HG03442 (cell line): ENCODE results near the gene ZDHHC5.

Experiments used
- ATAC-seq: cut with Tn5 transposase; IDR thresholded peaks from one replicate; pipeline ENCODE4 v1.9.1; 2021; ENCODE audit warnings: mild to moderate bottlenecking, moderate library complexity; ENCODE audit not compliant: unreplicated experiment

The ZDHHC5 gene, protein sequence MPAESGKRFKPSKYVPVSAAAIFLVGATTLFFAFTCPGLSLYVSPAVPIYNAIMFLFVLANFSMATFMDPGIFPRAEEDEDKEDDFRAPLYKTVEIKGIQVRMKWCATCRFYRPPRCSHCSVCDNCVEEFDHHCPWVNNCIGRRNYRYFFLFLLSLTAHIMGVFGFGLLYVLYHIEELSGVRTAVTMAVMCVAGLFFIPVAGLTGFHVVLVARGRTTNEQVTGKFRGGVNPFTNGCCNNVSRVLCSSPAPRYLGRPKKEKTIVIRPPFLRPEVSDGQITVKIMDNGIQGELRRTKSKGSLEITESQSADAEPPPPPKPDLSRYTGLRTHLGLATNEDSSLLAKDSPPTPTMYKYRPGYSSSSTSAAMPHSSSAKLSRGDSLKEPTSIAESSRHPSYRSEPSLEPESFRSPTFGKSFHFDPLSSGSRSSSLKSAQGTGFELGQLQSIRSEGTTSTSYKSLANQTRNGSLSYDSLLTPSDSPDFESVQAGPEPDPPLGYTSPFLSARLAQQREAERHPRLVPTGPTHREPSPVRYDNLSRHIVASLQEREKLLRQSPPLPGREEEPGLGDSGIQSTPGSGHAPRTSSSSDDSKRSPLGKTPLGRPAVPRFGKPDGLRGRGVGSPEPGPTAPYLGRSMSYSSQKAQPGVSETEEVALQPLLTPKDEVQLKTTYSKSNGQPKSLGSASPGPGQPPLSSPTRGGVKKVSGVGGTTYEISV

DNA sequence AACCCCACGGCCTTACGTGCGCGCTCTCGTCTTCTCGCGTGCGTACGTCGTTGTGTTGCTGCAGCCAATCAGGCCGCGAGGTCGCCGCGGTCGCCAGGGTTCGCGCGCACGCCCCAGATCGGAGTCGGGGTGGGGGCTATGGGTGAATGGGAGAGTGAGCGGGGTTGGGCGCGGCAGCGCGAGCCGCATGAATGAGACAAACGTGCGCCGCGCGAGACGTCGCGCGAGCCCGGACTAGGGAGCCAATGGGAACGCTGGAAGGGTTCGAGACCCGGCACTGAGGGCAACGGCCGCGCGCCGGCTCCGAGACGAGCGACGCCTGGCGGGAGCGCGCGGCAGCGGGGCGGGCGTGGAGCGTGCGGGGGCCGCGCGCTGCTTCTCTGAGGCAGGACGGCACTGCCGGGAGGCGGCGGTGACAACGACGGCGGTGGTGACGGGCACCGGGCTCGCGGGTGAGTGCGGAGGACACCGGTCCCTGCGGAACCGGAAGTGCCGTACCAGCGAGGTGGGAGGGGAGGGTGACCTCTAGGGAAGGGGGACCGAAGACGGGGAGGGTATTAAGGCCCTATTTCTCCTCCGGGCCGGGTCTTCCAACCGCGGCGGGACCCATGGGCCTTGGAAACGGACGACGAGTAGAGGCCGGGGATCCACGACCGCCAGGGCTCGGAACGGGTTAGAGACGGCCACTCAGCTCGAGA is at the start of gene ZDHHC5:
Gene ZDHHC5, plus strand, starts transcription at position 379 of the 698 bp plus-strand sequence. CDS start 4,977 bp downstream, outside the sequence.
- ATAC-seq: peak; percentile 83

DNA sequence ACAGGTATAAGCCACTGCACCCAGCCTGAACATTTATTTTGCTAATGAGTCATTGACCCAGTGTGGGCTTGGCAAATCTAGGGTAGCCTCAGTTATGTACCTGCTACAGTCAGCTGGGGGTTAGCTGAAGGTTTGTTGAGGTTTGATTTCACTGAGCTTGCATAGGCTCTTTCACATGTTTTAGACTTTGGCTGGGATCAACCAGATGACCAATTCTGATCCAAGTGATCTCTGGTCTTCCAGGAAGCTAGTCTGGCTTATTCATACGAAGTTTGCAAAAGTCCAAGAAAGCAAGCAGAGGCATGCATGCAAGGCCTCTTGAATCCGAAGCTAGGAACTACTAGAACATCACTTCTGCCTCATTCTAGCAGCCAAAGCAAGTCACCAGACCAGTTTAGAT is 49.5 kb upstream of the ZDHHC5 start:
- no peak for ATAC-seq

DNA sequence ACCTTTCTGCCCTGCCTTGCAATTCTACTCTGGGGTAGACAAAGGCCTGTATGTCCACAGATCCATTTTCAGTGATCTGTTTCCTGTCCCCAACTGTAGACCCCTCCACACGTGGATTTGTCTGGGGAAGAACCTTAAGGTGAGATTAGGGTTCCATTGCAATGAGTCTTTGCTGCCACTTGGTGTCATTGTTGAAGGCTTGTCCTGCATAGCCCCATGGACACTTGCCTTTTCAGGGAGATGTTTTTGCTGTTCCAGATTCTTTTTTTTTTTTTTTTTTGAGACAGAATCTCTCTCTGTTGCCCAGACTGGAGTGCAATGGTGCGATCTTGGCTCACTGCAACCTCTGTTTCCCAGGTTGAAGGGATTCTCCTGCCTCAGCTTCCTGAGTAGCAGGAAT is 48.6 kb upstream of the ZDHHC5 start:
- ATAC-seq: no peak

DNA sequence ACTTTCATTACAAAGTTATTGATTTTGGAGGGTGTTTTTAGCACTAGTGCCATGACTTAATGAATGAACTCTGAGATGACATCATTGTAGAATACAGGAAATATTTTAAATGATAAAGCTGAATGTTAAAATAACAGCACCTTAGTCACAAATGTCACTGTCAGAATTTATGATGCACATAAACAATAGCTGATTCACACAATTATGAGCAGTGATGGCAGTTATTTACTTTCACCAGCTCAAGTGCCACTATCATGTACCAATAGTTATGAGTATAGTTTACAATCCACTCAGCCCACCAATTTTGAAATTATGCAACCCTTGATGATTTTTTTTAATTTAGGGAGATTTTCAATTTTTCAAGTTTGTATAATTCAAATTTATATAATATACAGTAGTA is 47.4 kb upstream of the ZDHHC5 start:
- no peak for ATAC-seq

DNA sequence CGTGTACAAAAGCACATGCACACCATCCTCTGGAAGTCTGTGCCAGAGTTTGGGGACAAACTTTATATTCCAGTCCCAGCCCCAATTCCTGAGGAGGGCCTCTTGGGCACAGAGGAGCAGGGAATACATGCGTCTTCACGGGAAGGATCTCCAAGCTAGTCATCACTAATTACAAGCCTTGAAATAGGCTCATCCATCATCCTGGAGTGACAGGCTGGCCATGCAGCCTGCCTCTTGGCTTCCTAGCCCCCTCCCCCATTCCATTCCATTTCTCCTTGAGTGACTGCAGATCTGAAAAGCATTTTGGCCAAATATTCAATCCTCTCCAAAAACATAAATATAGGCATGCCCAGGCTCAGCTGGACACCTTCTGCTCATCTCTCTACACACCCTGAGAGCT is 45.7 kb upstream of the ZDHHC5 start:
- ATAC-seq: no peak

DNA sequence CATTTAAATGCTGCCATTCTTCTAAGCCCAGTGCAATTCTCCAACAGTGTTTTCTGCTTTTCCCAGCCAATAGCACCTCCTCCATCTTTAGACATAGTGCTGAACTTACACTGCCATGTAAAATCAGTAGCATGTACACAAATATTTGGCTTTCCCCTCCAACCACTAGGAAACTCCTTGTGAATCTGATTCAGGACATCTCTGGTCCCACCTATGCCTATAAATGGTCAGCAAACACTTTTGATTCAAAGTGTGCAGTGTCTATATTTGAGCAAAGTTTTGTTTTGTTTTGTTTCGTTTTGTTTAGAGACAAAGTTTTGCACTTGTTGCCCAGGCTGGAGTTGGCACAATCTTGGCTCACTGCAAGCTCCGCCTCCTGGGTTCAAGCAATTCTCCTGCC is 43.0 kb upstream of the ZDHHC5 start:
- ATAC-seq: no peak

DNA sequence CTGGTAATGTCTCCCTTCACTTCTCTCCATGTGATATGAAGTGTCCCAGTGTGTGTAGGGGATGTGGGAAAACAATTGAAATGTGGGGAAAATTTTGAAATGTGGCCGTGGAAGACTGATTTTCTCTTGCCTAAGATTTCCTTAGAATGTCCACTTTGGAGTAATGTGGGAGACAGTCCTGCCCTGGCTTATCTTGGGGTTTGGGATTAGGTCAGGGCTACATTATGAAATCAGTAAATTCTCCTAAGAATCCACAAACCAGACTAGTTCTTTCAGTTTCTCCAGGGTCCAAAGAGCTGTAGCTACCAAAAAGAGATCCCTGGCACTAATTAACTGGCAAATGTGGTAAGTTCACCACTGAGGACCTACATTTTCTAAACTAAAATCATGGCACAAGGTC is 41.0 kb upstream of the ZDHHC5 start:
- no peak for ATAC-seq

DNA sequence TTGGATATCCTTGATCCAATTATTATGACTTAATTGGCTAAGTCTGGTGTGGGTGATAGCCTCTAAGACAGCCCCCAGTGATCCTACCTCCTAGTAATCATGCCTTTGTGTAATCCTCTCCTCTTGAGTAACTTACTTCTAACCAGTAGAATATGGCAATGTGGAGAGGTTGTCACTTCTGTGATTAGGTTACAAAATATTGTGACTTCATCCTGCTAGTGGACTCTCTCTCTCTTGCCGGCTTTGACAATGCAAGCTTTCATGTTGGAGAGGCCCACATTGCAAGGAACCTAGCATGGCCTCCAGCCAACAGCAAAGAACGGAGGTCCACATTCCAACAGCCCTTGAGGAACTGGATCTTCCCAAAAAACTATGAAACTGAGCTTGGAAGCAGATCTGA is 37.7 kb upstream of the ZDHHC5 start:
- no peak for ATAC-seq

DNA sequence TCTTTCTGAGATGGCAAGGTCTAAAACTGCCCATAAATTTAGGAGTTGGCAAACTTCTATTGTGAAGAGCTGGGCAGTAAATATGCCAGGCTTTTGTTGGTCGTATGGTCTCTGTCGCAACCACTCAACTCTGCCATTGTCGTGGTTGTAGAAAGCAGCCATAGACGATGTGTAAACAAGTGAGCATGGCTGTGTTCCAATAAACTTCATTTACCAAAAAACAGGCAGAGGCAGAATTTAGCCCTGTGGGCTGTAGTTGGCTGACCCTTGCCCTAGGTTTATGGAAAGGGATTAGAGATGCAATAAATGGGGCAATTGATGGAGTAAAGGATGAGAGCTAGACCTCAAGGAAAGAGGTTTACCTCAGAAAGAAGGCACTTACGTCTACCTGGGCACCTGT is 35.8 kb upstream of the ZDHHC5 start:
- ATAC-seq: no peak

DNA sequence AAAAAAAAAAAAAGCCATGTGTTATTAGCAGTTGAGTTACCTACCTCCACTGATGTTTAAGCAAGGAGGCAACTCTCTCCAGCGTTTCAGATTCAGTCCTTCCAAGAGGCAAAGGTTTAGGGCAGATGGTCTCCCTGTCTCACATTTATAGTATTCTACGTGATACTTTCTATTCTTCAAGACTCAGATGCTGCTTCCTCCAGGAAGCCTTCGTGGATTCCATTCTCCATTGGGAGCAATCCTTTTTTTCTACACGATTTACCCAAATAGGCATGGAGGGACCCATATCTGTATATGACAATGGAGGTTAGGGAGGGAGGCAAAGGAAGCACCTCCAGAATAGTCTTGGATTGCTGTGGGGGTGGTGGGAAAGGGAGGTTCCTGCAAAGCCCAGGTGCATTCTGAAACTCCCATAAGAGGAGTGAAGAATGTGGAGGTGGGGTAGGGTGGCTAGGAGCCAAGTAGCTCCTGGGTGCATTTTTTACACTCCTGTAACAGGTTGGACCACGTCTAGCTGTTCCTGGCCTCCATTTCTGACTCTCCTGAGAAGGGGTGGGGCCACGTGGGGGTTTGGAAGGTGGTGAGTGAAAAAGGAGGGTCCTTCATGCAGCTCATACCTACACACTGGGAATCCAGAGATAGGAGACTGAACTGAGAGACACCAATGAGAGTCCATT is 34.4 kb upstream of the ZDHHC5 start:
- no peak for ATAC-seq

DNA sequence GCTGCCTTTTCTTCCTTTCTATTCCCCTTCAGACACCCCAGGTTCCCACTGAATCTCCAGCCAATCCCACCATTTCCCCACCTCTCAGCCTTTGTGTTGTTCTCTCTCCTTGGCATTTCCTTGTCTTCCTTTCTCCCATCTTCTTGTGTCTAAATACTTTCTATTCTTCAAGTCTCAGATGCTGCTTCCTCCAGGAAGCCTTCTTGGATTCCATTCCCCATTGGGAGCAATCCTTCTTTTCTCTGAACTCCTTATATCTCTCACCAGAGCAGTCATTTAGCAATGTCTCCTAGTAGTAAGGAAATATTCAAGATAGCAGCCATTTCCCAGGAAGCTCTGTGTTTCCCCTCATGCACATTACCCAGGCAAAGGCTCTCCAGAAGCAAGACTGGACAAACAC is 33.6 kb upstream of the ZDHHC5 start:
- ATAC-seq: no peak

DNA sequence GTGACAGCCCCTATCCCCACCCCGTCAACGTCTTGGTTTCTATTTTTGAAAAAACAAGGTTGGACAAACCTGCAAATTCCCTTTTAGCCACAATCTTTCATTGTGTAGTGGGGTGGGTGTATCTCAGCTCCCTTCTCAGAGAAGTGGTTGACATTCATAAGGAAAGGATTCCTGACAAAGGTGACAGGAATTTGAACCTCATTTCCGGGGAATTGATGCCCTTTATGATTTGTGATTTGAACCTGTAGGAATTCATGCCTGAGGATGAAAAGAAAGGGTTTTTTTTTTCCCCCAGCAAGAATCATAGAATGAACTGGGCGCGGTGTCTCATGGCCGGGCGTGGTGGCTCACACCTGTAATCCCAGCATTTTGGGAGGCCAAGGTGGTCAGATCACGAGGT is 32.7 kb upstream of the ZDHHC5 start:
- no peak for ATAC-seq

DNA sequence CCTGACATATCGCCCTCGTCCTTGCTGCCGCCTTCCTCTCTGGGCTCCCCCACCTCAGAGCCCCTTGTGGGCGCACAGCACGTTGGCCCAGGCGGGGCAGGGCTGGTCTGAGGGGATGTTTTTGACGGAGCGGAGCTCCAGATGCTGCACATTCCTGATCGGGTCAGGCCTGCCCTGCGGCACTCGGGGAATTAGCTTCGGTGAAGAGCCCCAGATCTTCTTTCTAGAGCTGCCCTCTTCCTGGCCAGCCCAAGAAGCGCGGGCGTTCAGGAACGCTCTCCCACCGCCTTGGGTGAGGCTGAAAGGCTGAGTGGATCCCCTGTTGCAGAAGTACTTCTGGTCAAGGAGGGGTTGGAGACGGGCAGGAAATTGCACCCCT is 30.3 kb upstream of the ZDHHC5 start:
- ATAC-seq: no peak

DNA sequence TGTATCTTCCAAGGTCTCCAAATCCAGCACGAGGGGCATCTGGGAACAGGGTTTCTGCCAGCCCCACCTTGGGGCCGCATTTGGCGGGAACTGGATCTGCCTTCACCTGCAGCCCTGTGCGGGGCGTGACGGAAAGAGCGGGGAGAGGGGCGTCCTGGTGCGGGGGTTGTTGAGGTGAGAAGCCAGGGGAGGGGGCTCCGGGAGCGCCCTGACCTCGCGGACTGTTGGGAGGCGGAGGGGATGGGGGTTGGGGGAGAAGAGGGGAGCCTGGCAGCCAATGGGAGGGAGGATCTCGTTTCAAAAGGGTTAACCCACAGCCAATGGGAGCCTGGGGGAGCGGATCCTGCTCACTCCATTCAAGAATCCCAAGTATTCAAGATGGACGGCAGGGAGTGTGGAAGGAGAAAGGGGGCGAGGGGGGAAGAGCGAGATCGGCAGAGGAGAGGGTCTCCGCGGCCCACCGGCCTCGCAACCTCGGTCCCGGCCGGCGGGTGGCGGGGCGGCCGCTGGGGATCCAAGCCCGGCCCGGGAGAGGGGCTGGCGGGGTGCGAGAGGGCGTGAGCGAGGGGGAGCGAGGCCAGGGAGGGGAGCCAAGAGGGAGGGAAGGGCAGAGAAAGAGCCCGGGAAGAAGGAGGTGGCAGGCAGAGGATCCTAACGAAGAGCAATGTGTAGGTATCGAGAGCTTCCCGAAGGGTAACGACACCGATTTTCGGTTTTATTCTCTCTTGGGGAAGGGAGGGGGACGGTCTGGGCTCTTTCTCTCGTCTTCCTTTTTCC is 29.7 kb upstream of the ZDHHC5 start:
- ATAC-seq: no peak

DNA sequence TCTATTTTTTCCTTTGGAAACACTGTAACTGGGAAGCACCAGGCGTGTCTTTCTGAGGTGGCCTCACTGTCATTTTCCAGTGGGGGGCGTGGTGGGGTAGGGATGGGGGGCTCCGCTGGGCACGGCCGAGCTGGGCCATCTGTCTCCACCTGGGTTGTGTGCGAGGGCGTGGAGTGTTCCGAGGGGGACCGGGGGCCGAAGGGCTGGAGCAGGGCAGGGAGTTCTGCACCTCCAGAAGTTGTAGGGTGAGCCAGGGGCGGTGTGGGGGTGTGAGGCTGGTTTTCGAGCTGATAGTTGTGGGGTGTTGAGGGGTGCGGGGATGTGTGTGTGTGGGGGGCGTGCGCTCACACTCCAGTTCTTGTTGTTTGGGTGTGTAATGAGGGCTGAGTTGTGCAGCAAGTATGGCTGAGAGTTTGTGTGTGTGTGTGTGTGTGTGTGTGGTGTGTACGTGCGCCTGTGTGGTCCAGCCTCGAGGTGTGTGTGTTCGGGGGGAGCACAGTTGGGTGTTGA is 29.0 kb upstream of the ZDHHC5 start:
- ATAC-seq: no peak

DNA sequence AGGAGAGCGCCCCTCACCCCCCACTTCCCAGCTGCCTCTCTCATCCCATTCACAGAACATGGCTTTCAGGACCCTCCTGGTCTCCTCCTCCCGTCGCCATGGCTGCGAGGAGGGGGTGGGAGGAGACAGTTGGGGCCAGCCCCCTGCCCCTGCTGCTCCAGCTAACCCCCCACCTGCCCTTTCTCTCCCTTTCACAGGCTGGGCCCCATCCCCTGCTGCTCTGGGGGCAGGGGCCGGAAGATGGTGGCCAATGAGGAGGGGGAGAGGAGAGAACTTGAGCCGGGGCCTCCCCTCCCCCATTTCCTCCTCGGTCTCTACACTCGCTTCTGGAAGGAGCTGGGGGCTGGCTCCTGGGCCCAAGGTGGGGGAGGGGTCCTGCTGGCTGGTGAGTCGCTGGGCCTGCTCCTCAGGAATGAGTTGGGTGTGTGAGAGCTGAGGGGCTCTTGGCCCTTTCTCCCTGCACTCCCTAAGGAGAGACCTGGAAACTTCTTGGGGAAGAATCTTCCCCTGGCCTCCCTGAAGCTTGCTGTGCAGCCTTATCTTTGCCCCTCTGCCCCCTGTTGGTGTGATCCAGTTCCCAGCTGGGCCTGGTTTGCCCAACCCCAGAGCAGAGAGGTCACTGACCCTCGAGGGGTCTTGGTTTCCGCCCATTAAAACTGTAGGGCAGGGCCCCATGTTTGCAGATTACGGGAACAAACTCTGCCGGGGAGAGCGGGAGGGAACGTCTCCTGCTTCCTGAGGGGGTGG is 28.4 kb upstream of the ZDHHC5 start:
- no peak for ATAC-seq

DNA sequence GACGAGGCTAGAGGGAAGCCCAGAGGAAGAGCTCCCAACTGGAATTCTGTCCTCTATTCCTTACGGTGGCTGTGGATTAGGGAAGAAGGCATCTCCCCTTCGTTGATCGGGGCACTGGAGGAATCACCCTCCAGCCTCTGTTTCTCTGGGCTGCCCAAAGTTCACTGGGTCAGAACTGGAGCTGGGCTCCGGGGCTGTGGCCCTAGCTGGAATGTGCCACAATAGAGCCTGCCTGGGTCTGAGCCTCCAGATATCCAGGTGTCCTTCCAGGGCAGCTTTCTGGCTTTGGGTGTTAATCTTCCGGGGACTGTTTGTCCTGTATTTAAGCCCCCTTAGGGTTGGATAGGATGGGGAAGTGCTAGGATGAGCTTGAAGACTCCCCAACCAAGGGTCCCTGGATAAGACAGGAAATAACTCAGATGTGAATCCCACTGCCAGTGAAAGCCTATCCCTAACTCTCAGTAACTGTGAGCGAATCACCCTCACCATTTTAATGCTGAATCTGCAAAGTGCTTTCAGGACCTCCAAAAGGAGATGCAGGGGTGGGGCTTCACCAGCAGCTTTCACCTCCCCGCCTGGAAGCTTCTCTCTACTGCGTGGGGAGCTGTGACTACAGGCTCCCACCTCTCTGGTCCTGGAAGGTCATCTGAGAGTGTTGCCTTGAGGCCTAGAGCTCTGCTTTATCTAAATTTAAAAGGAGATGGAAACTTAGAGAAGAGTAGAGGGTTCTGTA is 27.7 kb upstream of the ZDHHC5 start:
- no peak for ATAC-seq

DNA sequence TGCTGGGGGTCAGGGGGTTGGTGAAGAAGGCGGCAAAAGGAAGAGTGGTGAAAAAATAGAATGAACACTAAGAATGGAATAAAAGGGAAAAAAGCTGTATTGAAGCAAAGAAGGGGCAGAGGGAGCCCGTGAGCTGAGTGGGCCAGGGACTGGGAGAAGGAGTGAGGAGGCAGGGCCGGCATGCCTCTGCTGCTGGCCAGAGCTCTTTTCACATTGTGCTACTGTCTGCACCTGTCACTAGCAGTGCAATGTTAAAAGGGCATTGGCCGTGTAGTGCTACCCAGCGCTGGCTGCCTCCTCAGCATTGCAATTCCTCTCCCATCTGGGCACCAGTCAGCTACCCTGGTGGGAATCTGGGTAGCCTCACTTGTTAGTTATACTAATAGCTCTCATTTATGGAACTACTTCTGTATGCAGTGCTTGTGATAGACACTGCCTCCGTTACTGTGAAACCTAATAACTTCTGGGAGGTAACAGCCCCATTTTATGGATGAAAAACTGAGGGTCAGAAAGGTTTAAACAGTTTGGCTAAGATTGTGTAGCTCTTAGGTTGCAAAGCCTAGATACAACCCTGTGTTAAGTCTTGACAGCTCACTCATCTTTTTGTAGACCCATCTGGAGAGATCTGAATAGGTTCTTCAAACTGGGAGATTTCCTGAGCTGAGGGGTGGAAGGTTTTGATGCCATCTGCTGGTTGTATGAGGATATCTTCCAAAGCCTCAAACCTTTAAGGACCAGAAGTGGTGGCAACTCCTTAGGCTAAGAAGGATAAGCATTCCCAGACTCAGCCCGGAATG is 26.7 kb upstream of the ZDHHC5 start:
- ATAC-seq: peak; percentile 36
